DND-41 (cell line): ENCODE measurements around the gene CEP290.

Source experiments
- ATAC-seq: fragments of 200-7000 bp; cut with Tn5 transposase; 3 replicates; pipeline ENCODE4 v1.9.1; 2021; ENCODE audit warnings: low read depth; ENCODE audit not compliant: insufficient read depth
- DNase-seq: peaks from one replicate; pipeline ENCODE4 v3.0.0-alpha.2; 2020
- H2AFZ ChIP-seq: 2 replicates; pipeline ENCODE4 v1.6.0; 2012; ENCODE audit warnings: low read depth, low read length
- H3K27ac ChIP-seq: 2 replicates; pipeline ENCODE4 v1.5.1; 2012; ENCODE audit warnings: low read length, inconsistent platforms
- H3K27me3 ChIP-seq: fragments of 200-600 bp; sonication (generic); 2 replicates; pipeline ENCODE4 v1.6.0; 2012; ENCODE audit warnings: low read length, mild to moderate bottlenecking, inconsistent platforms; ENCODE audit not compliant: insufficient read depth, poor library complexity
- H3K36me3 ChIP-seq: 2 replicates; pipeline ENCODE4 v1.5.1; 2012; ENCODE audit warnings: low read length, inconsistent platforms; ENCODE audit not compliant: insufficient read depth
- H3K4me1 ChIP-seq: 2 replicates; pipeline ENCODE4 v1.5.1; 2012; ENCODE audit warnings: mild to moderate bottlenecking, low read length; ENCODE audit not compliant: insufficient read depth
- H3K4me2 ChIP-seq: 2 replicates; pipeline ENCODE4 v1.6.0; 2012; ENCODE audit warnings: mild to moderate bottlenecking, moderate library complexity, low read length, inconsistent platforms; ENCODE audit not compliant: insufficient read depth
- H3K4me3 ChIP-seq, 2 experiments: fragments of 200-600 bp in 1 of 2; shearing (Covaris generic) in 1 of 2; 2 replicates each; pipeline ENCODE4 v1.5.1; 2012 to 2016; ENCODE audit warnings: inconsistent platforms in 2 of 2, low read length in 2 of 2, mild to moderate bottlenecking in 2 of 2, low read depth in 1 of 2, moderate library complexity in 1 of 2
- H3K79me2 ChIP-seq: 2 replicates; pipeline ENCODE4 v1.6.0; 2012; ENCODE audit warnings: low read length, inconsistent platforms; ENCODE audit not compliant: insufficient read depth
- H3K9ac ChIP-seq: 2 replicates; pipeline ENCODE4 v1.6.0; 2012; ENCODE audit warnings: low read depth, mild to moderate bottlenecking, inconsistent platforms, low read length, moderate library complexity
- H3K9me3 ChIP-seq: 2 replicates; pipeline ENCODE4 v1.5.1; 2012; ENCODE audit warnings: low read length, moderate library complexity, mild to moderate bottlenecking, inconsistent platforms; ENCODE audit not compliant: insufficient read depth, severe bottlenecking
- H4K20me1 ChIP-seq: 2 replicates; pipeline ENCODE4 v1.6.0; 2012; ENCODE audit warnings: low read length; ENCODE audit not compliant: insufficient read depth
- CTCF ChIP-seq: IDR thresholded peaks from 2 replicates; pipeline ENCODE4 v1.5.1; 2012; ENCODE audit warnings: borderline replicate concordance, low read length, moderate library complexity, mild to moderate bottlenecking; ENCODE audit not compliant: poor library complexity, severe bottlenecking; ENCODE audit errors: extremely low read depth
- EZH2 ChIP-seq: IDR thresholded peaks from 3 replicates; pipeline ENCODE4 v1.6.1; 2012; ENCODE audit warnings: borderline replicate concordance, low read depth, mild to moderate bottlenecking, moderate library complexity, low read length, inconsistent platforms; ENCODE audit not compliant: severe bottlenecking

Gene CEP290

GRCh38 chr12:88185988-88186387 lies 44.1 kb upstream of the CEP290 start:
- H3K4me1 ChIP-seq, result no peaks in the 10 kb centered on the region
- peaks cover 18% of the 10 kb centered on the region; the same call in 1 of the 2 replicates for H3K36me3 ChIP-seq
- H3K27me3 ChIP-seq, result no peaks in the 10 kb centered on the region
- H3K4me2 ChIP-seq, result no peak overlapping the region
- H3K4me3 ChIP-seq, result no peak overlapping the region
- no peak overlapping the region for H3K9ac ChIP-seq
- DNase-seq, result no peak
- no peaks in the 10 kb centered on the region for H4K20me1 ChIP-seq
- H3K79me2 ChIP-seq, result no peaks in the 10 kb centered on the region
- H3K9me3 ChIP-seq, result no peaks in the 10 kb centered on the region
- no peak for TF ChIP-seq CTCF
- TF ChIP-seq EZH2, result no peak
- no peak overlapping the region for H3K27ac ChIP-seq
- no peak for ATAC-seq
- H2AFZ ChIP-seq, result no peak overlapping the region

GRCh38 chr12:88185279-88185678 lies 43.4 kb upstream of the CEP290 start:
- no peak for ATAC-seq
- H3K79me2 ChIP-seq, result no peaks in the 10 kb centered on the region
- H2AFZ ChIP-seq, result no peak overlapping the region
- no peaks in the 10 kb centered on the region for H3K4me1 ChIP-seq
- no peaks in the 10 kb centered on the region for H3K9me3 ChIP-seq
- H3K27me3 ChIP-seq, result no peaks in the 10 kb centered on the region
- TF ChIP-seq CTCF (no peak), EZH2 (no peak)
- no peak overlapping the region for H3K9ac ChIP-seq
- no peak overlapping the region for H3K27ac ChIP-seq
- no peak overlapping the region for H3K4me2 ChIP-seq
- peaks cover 19% of the 10 kb centered on the region; the same call in 1 of the 2 replicates for H3K36me3 ChIP-seq
- no peak overlapping the region for H3K4me3 ChIP-seq
- no peak for DNase-seq
- no peaks in the 10 kb centered on the region for H4K20me1 ChIP-seq

- peaks cover 24% of the 10 kb centered on the region; the same call in 1 of the 2 replicates for H3K36me3 ChIP-seq
- DNase-seq (no peak), ATAC-seq (no peak)
- H3K9me3 ChIP-seq, result no peaks in the 10 kb centered on the region
- no peak overlapping the region for H3K9ac ChIP-seq
- H3K79me2 ChIP-seq, result no peaks in the 10 kb centered on the region
- TF ChIP-seq EZH2 (no peak), CTCF (no peak)
- H4K20me1 ChIP-seq, result no peaks in the 10 kb centered on the region
- H3K4me3 ChIP-seq, result no peak overlapping the region
- no peak overlapping the region for H2AFZ ChIP-seq
- no peak overlapping the region for H3K27ac ChIP-seq
- no peaks in the 10 kb centered on the region for H3K27me3 ChIP-seq
- H3K4me2 ChIP-seq, result no peak overlapping the region
- H3K4me1 ChIP-seq, result no peaks in the 10 kb centered on the region
These were observed 42.3 kb upstream of the CEP290 start for GRCh38 chr12:88184196-88184595.

- Histone ChIP-seq H3K27me3 (no peaks in the 10 kb centered on the region), H3K27ac (no peak overlapping the region), H3K9me3 (no peaks in the 10 kb centered on the region), H3K9ac (no peak overlapping the region), H3K36me3 (peaks cover 35% of the 10 kb centered on the region; the same call in 1 of the 2 replicates), H3K4me2 (no peak overlapping the region), H3K4me3 (no peak overlapping the region), H4K20me1 (no peaks in the 10 kb centered on the region), H3K79me2 (no peaks in the 10 kb centered on the region), H3K4me1 (no peaks in the 10 kb centered on the region), H2AFZ (no peak overlapping the region)
- ATAC-seq, result no peak
- TF ChIP-seq CTCF (no peak), EZH2 (no peak)
- no peak for DNase-seq
These were observed 40.5 kb upstream of the CEP290 start for GRCh38 chr12:88182416-88182815.
